ENCODE results near the gene PLEKHA6.
"Not testable (repeated sequence)": the region's sequence is repeated elsewhere in the genome, so short reads cannot be mapped to it uniquely, and the experiment has no call there.

The PLEKHA6 gene

GRCh38 chr1:204335085-204335484, 24.6 kb downstream of the PLEKHA6 start:
- peak; percentile 25 for DNase-seq

- DNase-seq = no peak
These were observed 25.3 kb downstream of the PLEKHA6 start for GRCh38 chr1:204334455-204334854.

DNA sequence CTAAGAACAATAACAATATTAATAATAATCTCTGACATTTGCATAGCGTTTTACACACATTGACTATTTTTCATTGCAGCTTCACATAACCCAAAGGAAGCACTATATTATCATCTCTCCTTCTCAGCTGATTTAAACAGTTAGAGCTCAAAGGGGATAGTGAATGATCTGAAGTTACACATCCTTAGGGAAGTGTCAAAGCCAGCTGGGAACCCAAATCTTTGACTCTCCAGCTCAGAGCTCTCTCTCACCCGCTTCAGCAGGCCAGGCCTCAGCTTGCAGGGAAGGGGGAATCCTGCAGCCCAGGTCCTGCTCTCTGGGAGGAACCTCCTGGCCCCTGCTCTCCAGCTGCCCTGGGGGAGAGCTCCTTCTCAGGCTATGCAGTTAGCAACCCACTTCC, 26.3 kb downstream of the PLEKHA6 start:
- DNase-seq = no peak

DNA sequence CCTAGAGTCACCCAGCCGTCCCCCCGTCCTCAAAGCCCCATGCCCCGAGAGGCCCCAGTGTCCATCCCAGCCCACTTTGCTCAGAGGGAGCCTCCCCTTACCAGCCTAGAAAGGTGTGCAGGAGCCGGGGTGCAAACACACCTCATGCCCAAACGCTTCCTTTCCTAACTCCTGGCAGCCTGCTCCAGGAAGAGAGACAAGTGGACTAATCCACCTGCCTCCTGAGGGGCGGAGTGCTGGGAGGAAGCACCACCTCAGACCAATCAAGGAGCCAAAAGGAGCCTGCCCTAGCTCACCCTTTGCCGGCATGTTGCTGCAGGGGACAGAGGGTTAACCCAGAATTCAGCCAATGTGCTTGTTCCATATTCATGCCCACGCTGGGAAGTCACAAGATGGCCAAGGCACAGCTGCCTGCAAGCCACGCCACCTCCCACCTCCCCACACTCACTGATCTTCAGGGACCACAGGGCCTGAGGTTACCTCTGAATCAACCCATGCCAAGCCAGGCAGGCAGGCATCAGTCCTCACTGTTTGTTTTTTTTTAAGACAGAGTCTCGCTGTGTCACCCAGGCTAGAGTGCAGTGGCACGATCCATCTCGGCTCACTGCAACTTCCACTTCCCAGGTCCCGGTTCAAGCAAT, 27.8 kb downstream of the PLEKHA6 start:
- DNase-seq = no peak

DNA sequence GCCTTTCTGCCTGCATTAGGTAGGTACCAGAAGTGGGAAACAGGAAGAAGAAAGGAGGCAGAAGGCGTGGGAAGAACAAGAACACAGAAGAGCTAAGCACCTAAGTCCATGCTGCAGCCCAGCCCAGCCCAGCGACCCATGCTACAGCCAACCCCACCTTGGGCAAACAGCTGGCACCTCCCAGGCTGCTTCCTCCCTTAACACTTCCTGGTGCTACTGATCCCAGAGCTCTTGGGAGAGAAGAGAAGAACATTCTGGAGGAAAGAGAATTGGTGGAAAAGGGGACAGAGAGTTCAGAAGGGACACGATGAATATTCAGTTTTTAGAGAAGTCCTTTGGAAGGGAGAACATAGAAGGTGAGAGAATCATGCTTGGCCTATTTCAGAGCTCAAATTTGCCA, 28.5 kb downstream of the PLEKHA6 start:
- DNase-seq = no peak

DNA sequence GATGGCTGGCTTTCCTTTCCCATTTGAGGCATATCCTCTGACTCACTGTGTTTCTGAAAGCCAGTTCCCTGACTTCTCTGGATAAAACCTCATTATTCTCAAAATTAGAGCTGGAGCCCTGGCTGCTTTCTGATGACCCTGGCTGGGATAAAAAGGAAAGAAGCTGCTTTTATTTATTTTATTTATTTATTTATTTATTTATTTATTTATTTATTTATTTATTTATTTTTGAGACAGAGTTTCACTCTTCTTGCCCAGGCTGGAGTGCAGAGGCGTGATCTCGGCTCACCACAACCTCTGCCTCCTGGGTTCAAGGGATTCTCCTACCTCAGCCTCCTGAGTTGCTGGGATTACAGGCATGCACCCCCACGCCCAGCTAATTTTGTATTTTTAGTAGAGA, 31.9 kb downstream of the PLEKHA6 start:
- DNase-seq = not testable (repeated sequence)

GRCh38 chr1:204327359-204327758, 32.4 kb downstream of the PLEKHA6 start:
- DNase-seq = no peak

- DNase-seq = no peak
These were observed 32.9 kb downstream of the PLEKHA6 start for GRCh38 chr1:204326771-204327300.

DNA sequence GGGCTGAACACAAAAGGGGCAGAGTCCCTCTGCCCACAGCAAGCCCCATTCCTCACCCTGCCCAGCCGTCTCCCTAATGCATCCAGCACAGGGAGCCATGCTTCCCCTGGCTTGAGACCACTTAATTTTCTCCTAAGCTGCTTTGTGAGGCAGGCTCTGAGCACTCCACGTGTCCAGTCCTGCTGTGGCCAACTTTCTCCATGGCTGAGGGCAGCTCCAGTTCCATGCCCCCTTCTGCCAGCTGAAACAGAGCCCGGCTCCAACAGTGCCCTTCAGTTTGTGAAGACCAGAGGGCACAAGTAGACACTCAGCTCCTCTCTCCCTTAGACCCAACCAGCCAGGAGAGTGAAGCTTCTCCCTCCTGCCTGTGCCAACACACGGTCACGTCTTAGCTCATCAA, 33.8 kb downstream of the PLEKHA6 start:
- DNase-seq = no peak

DNA sequence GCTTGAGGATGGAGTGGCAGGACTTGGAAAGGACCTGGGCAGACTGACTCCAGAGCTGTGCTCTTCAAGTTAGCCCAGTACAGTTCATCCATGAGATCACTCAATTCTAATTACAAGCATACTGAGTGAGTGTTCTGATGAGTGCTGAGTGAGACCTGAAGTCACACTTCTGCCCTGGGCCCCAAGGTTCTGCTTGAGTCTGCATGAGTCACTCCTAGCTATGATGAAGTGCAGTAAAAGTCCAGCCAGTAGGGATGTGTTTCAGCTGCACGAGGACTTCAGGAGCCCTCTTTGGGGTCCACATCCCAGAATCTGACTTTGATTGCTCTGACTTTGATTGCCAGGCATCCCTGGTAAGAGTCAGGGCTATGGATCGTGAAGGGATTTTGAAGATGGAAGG, 35.8 kb downstream of the PLEKHA6 start:
- no peak for DNase-seq

DNA sequence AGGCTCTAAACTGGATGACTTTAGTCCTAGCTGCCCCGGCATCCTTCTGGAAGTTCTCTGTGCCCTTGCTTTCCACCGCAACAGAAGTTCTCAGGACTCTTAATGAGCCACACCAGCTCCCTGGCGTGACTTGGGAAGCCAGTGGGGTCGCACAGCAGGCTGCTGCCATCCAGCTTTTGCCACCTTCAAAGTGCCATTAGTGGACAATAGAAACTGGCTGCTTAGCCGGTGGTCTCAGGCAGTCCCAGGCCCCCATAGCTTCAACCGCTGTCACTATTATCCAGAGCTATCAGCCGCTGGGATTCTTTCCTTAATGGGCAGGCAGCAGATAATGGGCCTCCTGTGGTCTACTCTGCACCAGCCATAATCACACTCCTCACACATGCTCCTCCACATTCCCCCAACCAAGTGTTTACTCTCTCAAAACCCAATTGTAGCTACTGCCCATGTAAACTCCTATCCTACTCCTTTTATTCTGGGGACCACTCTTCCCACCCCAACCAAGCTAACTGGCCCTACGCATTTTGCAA, 37.3 kb downstream of the PLEKHA6 start:
- no peak for DNase-seq

GRCh38 chr1:204321665-204322064, 38.1 kb downstream of the PLEKHA6 start:
- DNase-seq = no peak

- no peak for DNase-seq
These were observed 38.7 kb downstream of the PLEKHA6 start for GRCh38 chr1:204321051-204321450.

DNA sequence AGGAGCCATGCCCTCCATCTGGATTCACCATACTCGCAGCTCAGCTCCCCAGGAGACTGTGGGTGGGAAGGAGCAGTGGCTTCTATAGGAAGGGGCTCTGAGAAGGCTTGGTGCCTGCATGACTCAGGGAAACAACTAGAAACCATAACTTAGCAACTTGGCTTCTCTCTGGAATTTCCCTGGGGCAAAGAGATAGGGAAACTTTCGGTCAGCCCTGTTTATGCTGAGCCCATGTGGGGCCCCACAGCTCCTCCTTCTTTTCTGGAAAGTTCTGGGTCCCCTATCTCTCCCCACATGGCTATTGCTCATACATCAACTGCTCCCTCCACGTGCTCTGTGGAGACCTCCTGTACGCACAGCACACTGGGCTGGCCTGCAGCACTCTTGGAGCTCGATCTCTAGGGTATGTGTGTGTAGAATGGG, 39.3 kb downstream of the PLEKHA6 start:
- DNase-seq = no peak

- DNase-seq = no peak
These were observed 40.3 kb downstream of the PLEKHA6 start for GRCh38 chr1:204319462-204319861.

GRCh38 chr1:204319027-204319426, 40.7 kb downstream of the PLEKHA6 start:
- no peak for DNase-seq

- no peak for DNase-seq
These were observed 41.4 kb downstream of the PLEKHA6 start for GRCh38 chr1:204318324-204318723.

GRCh38 chr1:204317170-204317569, 42.6 kb downstream of the PLEKHA6 start:
- DNase-seq = no peak

DNA sequence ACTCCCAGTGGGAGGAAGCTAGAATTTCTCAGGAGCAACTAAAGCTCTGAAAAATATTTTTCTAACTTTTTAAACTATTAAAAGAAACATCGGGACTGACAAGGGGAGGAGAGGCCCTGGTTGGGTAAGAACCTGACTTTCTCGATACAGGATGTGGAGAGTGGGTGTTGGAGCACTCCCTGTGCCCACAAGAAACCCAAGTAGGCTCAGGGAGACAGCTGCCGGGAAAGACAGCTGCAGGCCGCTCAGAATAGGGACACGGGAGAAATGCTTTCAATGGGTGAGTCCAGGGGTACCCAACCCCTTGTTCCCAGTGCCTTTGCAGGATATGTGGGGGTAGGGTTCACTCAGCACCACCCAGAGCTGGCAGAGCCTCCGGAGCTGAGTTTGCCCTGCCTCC, 43.6 kb downstream of the PLEKHA6 start:
- no peak for DNase-seq

DNA sequence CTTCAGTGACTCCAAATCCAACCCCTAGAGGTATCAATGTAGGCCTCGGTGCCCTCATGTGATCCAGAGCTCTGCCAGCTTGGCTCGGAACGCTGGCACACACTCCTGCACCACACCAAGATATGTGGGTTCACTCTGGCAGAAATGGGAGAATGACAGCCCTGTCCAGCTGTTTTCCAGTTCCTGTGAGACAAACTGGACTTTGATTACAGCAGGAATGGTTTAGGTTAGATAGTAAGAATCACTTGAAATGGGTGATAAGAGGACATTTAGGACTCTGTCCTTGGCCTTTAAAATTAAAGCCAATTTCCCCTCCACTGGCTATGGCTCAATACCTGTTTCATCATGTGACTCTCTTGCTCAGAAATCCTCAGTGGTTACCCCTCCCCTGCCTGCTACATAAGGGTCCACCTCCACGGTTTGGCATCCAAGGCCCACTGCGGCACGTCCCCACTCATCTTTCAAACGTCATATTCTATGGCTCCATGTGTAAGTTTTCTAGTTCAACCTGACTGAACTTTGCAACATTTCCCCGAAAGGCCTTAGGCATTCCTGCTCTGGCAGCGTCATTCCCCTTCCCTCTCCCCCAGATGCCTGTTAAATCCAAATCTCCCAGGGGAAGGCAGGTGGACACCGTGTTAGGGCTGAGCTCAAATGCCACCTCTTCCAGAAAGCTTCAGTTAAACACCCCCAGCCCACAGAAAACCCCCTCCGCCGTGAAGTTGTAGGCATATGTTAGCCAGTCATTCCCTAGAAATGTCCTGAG, 44.7 kb downstream of the PLEKHA6 start:
- DNase-seq = no peak

GRCh38 chr1:204314171-204314892, 45.4 kb downstream of the PLEKHA6 start:
- peak; percentile 70 for DNase-seq

- peak; percentile 66 for DNase-seq
These were observed 46.1 kb downstream of the PLEKHA6 start for GRCh38 chr1:204313675-204314074.

DNA sequence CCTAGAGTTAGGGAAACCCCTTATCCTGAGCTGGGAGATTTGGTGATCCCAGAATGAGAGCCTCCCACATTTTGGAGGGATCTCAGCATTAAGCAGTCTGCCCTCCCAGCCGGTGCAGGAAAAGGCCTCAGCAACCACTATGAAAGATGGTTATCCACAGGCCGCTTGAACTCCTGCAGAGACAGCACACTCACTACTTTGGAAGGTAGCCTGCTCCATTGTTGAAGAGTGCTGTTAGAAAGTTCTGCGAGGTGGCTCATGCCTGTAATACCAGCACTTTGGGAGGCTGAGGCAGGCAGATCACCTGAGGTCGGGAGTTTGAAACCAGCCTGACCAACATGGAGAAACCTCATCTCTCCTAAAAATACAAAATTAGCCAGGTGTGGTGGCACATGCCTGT, 48.8 kb downstream of the PLEKHA6 start:
- not testable (repeated sequence) for DNase-seq
